ENCODE measurements around the gene WDR82. TPM values are rescaled to one million over a fixed set of nuclear protein-coding genes. Genes with fewer than 3 reads are reported as not detected.

Gene WDR82
- total and polyA plus RNA-seq, 2 experiments from 2014 or later, result 25.2 to 71.8 TPM

DNA sequence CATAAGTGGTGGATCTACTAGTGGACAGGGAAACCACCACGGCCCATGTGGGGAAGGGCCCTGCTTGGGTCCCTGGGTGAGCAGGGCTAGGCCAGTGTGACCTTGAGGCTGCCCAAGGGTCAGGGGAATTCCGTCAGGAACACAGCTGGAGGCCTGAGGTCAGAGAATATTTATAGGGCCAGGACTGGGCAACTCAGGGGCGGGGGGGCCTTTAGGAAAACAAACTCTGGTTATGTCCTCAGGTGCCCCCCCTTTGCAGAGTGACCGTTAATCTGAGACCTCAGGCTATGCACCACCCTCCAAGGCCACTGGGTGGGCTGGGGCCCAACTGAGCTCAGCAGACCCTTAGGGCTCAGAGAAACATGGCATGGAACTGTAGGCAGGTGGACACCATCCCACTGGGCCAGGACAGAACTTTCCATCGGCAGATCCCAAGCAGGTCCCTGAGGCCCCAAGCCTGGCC, 42.0 kb downstream of the WDR82 start:
- Histone ChIP-seq H4K20me1 (replicated peaks; ENCODE audit: insufficient read depth) (0 out of 2 replicates have a peak, but pooled peaks cover 5% of the 10 kb centered on the region), H3K79me2 (replicated peaks; ENCODE audit: insufficient read depth) (peaks cover 25% of the 10 kb centered on the region)
- no peak for DNase-seq (ENCODE audit: low spot score)

More for the DNA sequence above, 42.0 kb downstream of the WDR82 start:
- TF ChIP-seq CREB1 (CRISPR knock-in tag; IDR thresholded peaks at IDR 0.05; ENCODE audit: low read depth) (no peak), POLR2AphosphoS5 (IDR thresholded peaks at IDR 0.05; ENCODE audit: low read depth) (no peak), JUNB (IDR thresholded peaks at IDR 0.05; ENCODE audit: unreplicated experiment) (no peak), NANOG (IDR thresholded peaks at IDR 0.05; ENCODE audit: borderline replicate concordance) (no peak), STAT1 (IDR thresholded peaks at IDR 0.05; ENCODE audit: unreplicated experiment) (no peak), EZH2phosphoT487 (IDR thresholded peaks at IDR 0.05; ENCODE audit: unreplicated experiment) (no peak), ZNF331 (CRISPR knock-in tag; IDR thresholded peaks at IDR 0.05; ENCODE audit: low read depth) (no peak), ZNF114 (CRISPR knock-in tag; IDR thresholded peaks at IDR 0.05) (no peak)
- TF ChIP-seq, protein P1, sequence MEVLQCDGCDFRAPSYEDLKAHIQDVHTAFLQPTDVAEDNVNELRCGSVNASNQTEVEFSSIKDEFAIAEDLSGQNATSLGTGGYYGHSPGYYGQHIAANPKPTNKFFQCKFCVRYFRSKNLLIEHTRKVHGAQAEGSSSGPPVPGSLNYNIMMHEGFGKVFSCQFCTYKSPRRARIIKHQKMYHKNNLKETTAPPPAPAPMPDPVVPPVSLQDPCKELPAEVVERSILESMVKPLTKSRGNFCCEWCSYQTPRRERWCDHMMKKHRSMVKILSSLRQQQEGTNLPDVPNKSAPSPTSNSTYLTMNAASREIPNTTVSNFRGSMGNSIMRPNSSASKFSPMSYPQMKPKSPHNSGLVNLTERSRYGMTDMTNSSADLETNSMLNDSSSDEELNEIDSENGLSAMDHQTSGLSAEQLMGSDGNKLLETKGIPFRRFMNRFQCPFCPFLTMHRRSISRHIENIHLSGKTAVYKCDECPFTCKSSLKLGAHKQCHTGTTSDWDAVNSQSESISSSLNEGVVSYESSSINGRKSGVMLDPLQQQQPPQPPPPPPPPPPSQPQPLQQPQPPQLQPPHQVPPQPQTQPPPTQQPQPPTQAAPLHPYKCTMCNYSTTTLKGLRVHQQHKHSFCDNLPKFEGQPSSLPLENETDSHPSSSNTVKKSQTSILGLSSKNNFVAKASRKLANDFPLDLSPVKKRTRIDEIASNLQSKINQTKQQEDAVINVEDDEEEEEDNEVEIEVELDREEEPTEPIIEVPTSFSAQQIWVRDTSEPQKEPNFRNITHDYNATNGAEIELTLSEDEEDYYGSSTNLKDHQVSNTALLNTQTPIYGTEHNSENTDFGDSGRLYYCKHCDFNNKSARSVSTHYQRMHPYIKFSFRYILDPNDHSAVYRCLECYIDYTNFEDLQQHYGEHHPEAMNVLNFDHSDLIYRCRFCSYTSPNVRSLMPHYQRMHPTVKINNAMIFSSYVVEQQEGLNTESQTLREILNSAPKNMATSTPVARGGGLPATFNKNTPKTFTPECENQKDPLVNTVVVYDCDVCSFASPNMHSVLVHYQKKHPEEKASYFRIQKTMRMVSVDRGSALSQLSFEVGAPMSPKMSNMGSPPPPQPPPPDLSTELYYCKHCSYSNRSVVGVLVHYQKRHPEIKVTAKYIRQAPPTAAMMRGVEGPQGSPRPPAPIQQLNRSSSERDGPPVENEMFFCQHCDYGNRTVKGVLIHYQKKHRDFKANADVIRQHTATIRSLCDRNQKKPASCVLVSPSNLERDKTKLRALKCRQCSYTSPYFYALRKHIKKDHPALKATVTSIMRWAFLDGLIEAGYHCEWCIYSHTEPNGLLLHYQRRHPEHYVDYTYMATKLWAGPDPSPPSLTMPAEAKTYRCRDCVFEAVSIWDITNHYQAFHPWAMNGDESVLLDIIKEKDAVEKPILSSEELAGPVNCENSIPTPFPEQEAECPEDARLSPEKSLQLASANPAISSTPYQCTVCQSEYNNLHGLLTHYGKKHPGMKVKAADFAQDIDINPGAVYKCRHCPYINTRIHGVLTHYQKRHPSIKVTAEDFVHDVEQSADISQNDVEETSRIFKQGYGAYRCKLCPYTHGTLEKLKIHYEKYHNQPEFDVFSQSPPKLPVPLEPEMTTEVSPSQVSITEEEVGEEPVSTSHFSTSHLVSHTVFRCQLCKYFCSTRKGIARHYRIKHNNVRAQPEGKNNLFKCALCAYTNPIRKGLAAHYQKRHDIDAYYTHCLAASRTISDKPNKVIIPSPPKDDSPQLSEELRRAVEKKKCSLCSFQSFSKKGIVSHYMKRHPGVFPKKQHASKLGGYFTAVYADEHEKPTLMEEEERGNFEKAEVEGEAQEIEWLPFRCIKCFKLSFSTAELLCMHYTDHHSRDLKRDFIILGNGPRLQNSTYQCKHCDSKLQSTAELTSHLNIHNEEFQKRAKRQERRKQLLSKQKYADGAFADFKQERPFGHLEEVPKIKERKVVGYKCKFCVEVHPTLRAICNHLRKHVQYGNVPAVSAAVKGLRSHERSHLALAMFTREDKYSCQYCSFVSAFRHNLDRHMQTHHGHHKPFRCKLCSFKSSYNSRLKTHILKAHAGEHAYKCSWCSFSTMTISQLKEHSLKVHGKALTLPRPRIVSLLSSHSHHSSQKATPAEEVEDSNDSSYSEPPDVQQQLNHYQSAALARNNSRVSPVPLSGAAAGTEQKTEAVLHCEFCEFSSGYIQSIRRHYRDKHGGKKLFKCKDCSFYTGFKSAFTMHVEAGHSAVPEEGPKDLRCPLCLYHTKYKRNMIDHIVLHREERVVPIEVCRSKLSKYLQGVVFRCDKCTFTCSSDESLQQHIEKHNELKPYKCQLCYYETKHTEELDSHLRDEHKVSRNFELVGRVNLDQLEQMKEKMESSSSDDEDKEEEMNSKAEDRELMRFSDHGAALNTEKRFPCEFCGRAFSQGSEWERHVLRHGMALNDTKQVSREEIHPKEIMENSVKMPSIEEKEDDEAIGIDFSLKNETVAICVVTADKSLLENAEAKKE (CRISPR knock-in tag; IDR thresholded peaks at IDR 0.05), result no peak
- TF ChIP-seq, protein P2, sequence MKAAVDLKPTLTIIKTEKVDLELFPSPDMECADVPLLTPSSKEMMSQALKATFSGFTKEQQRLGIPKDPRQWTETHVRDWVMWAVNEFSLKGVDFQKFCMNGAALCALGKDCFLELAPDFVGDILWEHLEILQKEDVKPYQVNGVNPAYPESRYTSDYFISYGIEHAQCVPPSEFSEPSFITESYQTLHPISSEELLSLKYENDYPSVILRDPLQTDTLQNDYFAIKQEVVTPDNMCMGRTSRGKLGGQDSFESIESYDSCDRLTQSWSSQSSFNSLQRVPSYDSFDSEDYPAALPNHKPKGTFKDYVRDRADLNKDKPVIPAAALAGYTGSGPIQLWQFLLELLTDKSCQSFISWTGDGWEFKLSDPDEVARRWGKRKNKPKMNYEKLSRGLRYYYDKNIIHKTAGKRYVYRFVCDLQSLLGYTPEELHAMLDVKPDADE (IDR thresholded peaks at IDR 0.05), result no peak
- TF ChIP-seq, protein P3, sequence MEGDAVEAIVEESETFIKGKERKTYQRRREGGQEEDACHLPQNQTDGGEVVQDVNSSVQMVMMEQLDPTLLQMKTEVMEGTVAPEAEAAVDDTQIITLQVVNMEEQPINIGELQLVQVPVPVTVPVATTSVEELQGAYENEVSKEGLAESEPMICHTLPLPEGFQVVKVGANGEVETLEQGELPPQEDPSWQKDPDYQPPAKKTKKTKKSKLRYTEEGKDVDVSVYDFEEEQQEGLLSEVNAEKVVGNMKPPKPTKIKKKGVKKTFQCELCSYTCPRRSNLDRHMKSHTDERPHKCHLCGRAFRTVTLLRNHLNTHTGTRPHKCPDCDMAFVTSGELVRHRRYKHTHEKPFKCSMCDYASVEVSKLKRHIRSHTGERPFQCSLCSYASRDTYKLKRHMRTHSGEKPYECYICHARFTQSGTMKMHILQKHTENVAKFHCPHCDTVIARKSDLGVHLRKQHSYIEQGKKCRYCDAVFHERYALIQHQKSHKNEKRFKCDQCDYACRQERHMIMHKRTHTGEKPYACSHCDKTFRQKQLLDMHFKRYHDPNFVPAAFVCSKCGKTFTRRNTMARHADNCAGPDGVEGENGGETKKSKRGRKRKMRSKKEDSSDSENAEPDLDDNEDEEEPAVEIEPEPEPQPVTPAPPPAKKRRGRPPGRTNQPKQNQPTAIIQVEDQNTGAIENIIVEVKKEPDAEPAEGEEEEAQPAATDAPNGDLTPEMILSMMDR (conservative IDR thresholded peaks at IDR 0.05; ENCODE audit: low read depth in 2 of 2), result no peak
- TF ChIP-seq, protein P4, sequence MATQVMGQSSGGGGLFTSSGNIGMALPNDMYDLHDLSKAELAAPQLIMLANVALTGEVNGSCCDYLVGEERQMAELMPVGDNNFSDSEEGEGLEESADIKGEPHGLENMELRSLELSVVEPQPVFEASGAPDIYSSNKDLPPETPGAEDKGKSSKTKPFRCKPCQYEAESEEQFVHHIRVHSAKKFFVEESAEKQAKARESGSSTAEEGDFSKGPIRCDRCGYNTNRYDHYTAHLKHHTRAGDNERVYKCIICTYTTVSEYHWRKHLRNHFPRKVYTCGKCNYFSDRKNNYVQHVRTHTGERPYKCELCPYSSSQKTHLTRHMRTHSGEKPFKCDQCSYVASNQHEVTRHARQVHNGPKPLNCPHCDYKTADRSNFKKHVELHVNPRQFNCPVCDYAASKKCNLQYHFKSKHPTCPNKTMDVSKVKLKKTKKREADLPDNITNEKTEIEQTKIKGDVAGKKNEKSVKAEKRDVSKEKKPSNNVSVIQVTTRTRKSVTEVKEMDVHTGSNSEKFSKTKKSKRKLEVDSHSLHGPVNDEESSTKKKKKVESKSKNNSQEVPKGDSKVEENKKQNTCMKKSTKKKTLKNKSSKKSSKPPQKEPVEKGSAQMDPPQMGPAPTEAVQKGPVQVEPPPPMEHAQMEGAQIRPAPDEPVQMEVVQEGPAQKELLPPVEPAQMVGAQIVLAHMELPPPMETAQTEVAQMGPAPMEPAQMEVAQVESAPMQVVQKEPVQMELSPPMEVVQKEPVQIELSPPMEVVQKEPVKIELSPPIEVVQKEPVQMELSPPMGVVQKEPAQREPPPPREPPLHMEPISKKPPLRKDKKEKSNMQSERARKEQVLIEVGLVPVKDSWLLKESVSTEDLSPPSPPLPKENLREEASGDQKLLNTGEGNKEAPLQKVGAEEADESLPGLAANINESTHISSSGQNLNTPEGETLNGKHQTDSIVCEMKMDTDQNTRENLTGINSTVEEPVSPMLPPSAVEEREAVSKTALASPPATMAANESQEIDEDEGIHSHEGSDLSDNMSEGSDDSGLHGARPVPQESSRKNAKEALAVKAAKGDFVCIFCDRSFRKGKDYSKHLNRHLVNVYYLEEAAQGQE (IDR thresholded peaks at IDR 0.05; ENCODE audit: unreplicated experiment), result no peak
- peak overlapping the region; percentile 66; the same call in 1 of the 2 replicates for H3K27ac Mint-ChIP-seq
- H3K36me3 Mint-ChIP-seq (ENCODE audit: low read depth), result peaks cover 15% of the 10 kb centered on the region
- ATAC-seq, result no peak
- Histone ChIP-seq H3K4me2 (peak overlapping the region; percentile 99; the same call in 1 of the 2 replicates), H3K4me1 (ENCODE audit: insufficient read depth) (peaks cover 33% of the 10 kb centered on the region), H2AFZ (no peak overlapping the region), H3K27ac (ENCODE audit: low read depth) (no peak overlapping the region), H3F3A (replicated peaks; ENCODE audit: low read depth) (peaks cover 13% of the 10 kb centered on the region; the same call in 1 of the 2 replicates), H3K36me3 (ENCODE audit: insufficient read depth) (no peaks in the 10 kb centered on the region), H3K4me3 (peak overlapping the region; percentile 93; the same call in 1 of the 2 replicates), H3K27me3 (ENCODE audit: insufficient read depth) (no peaks in the 10 kb centered on the region), H3K9me2 (ENCODE audit: insufficient read depth) (no peaks in the 10 kb centered on the region)
- peaks cover 15% of the 10 kb centered on the region for H3K27me3 Mint-ChIP-seq (ENCODE audit: insufficient read depth, low read depth, poor library complexity)
- H3K9me3 Mint-ChIP-seq, result no peaks in the 10 kb centered on the region
- H3K4me3 Mint-ChIP-seq, result 0 out of 3 replicates have a peak overlapping the region, but pooled peaks have one; percentile 29
- H3K4me1 Mint-ChIP-seq, result peaks cover 53% of the 10 kb centered on the region

Data from GM23338 (cell line).